OCI-LY3 (cell line): ENCODE data around the gene IGFL2.

Source experiments
- H2AFZ ChIP-seq: fragments of 200-600, 300-600 bp; shearing (Covaris generic); 2 replicates; pipeline ENCODE4 v1.6.0; 2014; ENCODE audit warnings: antibody characterized with exemption, low read depth, low read length
- H3K27ac ChIP-seq: fragments of 200-600, 300-600 bp; sonication (generic); 2 replicates; pipeline ENCODE4 v1.5.1; 2014; ENCODE audit warnings: mild to moderate bottlenecking, low read length, moderate library complexity, mixed read lengths
- H3K27me3 ChIP-seq: fragments of 200-600, 300-600 bp; sonication (generic); 2 replicates; pipeline ENCODE4 v1.6.1; 2014; ENCODE audit warnings: low read depth, low read length, mixed read lengths
- H3K36me3 ChIP-seq: fragments of 200-600, 300-600 bp; sonication (generic); replicated peaks from 2 replicates; pipeline ENCODE3; 2014; ENCODE audit warnings: low read depth, low read length, mixed read lengths
- H3K4me1 ChIP-seq: fragments of 300-600, 200-600 bp; sonication (generic); 2 replicates; pipeline ENCODE4 v1.6.1; 2014; ENCODE audit warnings: low read length, mixed read lengths
- H3K4me2 ChIP-seq: fragments of 200-600, 300-600 bp; sonication (generic); 2 replicates; pipeline ENCODE4 v1.6.1; 2014; ENCODE audit warnings: low read length, mixed read lengths
- H3K4me3 ChIP-seq: fragments of 300-600, 200-600 bp; sonication (generic); 2 replicates; pipeline ENCODE4 v1.5.1; 2014; ENCODE audit warnings: antibody characterized with exemption, mild to moderate bottlenecking, low read length, moderate library complexity
- H3K79me2 ChIP-seq: fragments of 300-600, 200-600 bp; shearing (Covaris generic); 2 replicates; pipeline ENCODE4 v1.6.1; 2014; ENCODE audit warnings: mild to moderate bottlenecking, low read length, mixed read lengths
- H3K9ac ChIP-seq: fragments of 300-600, 200-600 bp; shearing (Covaris generic); 2 replicates; pipeline ENCODE4 v1.6.0; 2014; ENCODE audit warnings: mild to moderate bottlenecking, low read length, moderate library complexity
- H3K9me3 ChIP-seq: fragments of 200-600, 300-600 bp; shearing (Covaris generic); 2 replicates; pipeline ENCODE4 v1.6.1; 2014; ENCODE audit warnings: low read length, mixed read lengths; ENCODE audit not compliant: insufficient read depth
- H4K20me1 ChIP-seq: fragments of 200-600, 300-600 bp; sonication (generic); 2 replicates; pipeline ENCODE4 v1.6.1; 2016; ENCODE audit warnings: low read length, mixed read lengths; ENCODE audit not compliant: insufficient read depth
- CTCF ChIP-seq: fragments of 200-600, 300-600 bp; sonication (generic); IDR thresholded peaks from 2 replicates; pipeline ENCODE4 v1.5.1; 2014; ENCODE audit warnings: antibody characterized with exemption, low read length, low read depth
- EZH2phosphoT487 ChIP-seq: fragments of 200-600 bp; shearing (Covaris generic); IDR thresholded peaks from 2 replicates; pipeline ENCODE4 v1.6.1; 2018; ENCODE audit warnings: antibody characterized with exemption, mixed run types, low read depth

IGFL2 gene

GRCh38 chr19:46201454-46202310, 53.6 kb downstream of the IGFL2 start:
- no peaks in the 10 kb centered on the region for H3K36me3 ChIP-seq
- H3K27ac ChIP-seq = no peak overlapping the region
- H3K4me1 ChIP-seq = peaks cover 7% of the 10 kb centered on the region; the same call in 1 of the 2 replicates
- H3K9ac ChIP-seq = no peak overlapping the region
- H3K79me2 ChIP-seq = no peaks in the 10 kb centered on the region
- H3K4me3 ChIP-seq = no peak overlapping the region
- H3K9me3 ChIP-seq = no peaks in the 10 kb centered on the region
- no peak overlapping the region for H3K4me2 ChIP-seq
- peaks cover 49% of the 10 kb centered on the region for H3K27me3 ChIP-seq
- no peak for TF ChIP-seq EZH2phosphoT487
- no peak for TF ChIP-seq CTCF
- H2AFZ ChIP-seq = no peak overlapping the region
- H4K20me1 ChIP-seq = no peaks in the 10 kb centered on the region

DNA sequence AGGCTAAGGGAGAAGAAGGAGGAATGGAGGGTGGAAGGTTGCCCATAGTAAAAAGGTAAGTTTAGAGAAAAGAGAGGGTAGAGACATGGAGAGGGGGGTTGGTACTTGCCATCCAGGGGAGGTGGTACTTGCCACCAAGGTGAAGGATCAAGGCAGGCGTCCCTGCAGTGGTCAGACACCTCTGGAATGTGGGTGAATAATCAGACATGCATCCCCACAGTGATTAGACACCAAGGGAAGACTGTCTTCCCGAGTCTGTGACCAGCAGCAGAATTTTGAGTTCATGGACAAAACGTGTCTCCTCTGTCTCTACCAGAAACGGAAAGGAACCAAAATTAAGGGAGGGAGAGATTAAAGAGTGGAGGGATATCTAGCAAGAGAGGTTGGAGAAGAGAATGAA, 54.4 kb downstream of the IGFL2 start:
- Histone ChIP-seq H3K4me2 (no peak overlapping the region), H3K79me2 (no peaks in the 10 kb centered on the region), H4K20me1 (no peaks in the 10 kb centered on the region), H3K36me3 (no peaks in the 10 kb centered on the region), H3K4me3 (no peak overlapping the region), H3K27me3 (peaks cover 46% of the 10 kb centered on the region), H3K27ac (no peak overlapping the region), H3K9ac (no peak overlapping the region), H3K9me3 (no peaks in the 10 kb centered on the region), H2AFZ (no peak overlapping the region), H3K4me1 (peaks cover 7% of the 10 kb centered on the region; the same call in 1 of the 2 replicates)
- no peak for TF ChIP-seq CTCF
- no peak for TF ChIP-seq EZH2phosphoT487

DNA sequence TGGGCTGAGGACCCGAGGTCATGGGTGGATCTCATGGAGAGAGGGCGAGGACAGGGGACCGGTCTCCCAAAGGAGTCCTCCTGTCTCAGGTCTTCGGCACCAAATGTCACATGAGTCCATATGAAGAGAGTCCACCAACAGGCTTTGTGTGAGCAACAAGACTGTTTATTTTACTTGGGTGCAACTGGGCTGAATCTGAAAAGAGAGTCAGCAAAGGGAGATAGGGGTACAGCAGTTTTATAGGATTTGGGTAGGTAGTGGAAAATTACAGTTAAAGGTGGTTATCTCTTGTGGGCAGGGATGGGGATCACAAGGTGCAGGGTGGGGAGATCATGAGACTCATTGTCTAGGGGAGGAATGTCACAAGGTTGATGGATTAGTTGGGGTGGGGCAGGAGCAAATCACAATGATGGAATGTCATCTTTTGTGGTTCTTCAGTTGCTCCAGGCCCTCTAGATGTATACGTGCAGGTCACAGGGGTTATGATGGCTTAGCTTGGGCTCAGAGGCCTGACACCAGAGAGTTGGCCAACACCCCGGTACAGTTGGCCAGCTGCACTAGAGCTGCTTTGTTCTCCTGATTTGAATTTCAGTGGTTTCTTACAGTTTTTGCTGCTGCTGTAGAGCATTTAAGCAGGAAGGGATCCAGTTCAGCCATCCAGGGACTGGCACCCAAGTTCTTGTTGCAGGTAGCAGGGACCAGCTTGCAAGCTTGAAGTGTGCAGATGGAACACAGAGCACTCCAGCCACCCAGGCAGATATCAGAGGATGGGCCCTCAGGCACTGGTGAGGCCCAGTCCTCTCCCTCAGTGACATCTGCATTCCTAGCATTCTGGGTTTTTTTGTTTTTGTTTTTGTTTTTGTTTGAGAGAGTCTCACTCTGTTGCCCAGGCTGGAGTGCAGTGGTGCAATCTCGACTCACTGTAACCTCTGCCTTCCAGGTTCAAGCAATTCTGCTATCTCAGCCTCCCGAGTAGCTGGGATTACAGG, 55.1 kb downstream of the IGFL2 start:
- Histone ChIP-seq H2AFZ (no peak overlapping the region), H3K9ac (no peak overlapping the region), H3K4me1 (peaks cover 5% of the 10 kb centered on the region; the same call in 1 of the 2 replicates), H3K9me3 (no peaks in the 10 kb centered on the region), H3K79me2 (no peaks in the 10 kb centered on the region), H3K27me3 (peaks cover 45% of the 10 kb centered on the region), H3K27ac (no peak overlapping the region), H3K36me3 (no peaks in the 10 kb centered on the region), H3K4me2 (no peak overlapping the region), H4K20me1 (no peaks in the 10 kb centered on the region), H3K4me3 (no peak overlapping the region)
- TF ChIP-seq CTCF = no peak
- TF ChIP-seq EZH2phosphoT487 = no peak

GRCh38 chr19:46204008-46204407, 56.0 kb downstream of the IGFL2 start:
- TF ChIP-seq CTCF (no peak), EZH2phosphoT487 (no peak)
- no peak overlapping the region for H3K27ac ChIP-seq
- no peak overlapping the region for H3K4me2 ChIP-seq
- no peaks in the 10 kb centered on the region for H3K9me3 ChIP-seq
- no peak overlapping the region for H3K4me3 ChIP-seq
- H3K4me1 ChIP-seq = no peaks in the 10 kb centered on the region
- H2AFZ ChIP-seq = no peak overlapping the region
- H3K36me3 ChIP-seq = no peaks in the 10 kb centered on the region
- no peaks in the 10 kb centered on the region for H4K20me1 ChIP-seq
- no peak overlapping the region for H3K9ac ChIP-seq
- H3K79me2 ChIP-seq = no peaks in the 10 kb centered on the region
- peaks cover 50% of the 10 kb centered on the region for H3K27me3 ChIP-seq
